T-helper 1 cell treated with Interleukin-12 subunit alpha and Interleukin-12 subunit beta and Interleukin-4 antibody, amounts not matched to agents 30 ng/mL and 1 ng/mL, for 36 hours (primary cell): Measurements from ENCODE around the gene CETP. TPM values are rescaled to one million over a fixed set of nuclear protein-coding genes. Genes with fewer than 3 reads are reported as not detected.
"Not testable (repeated sequence)": the region's sequence is repeated elsewhere in the genome, so short reads cannot be mapped to it uniquely, and the experiment has no call there.

Source experiments
- intact Hi-C: fragments of 100-400 bp; cut with micrococcal nuclease; formaldehyde crosslinking; loops from one replicate; pipeline ENCODE4 v1.15.1; 2024
- total RNA-seq: library from RNA; stranded (reverse); gene quantifications from 2 replicates; pipeline ENCODE4 v1.2.3, GENCODE V29; 2022

Gene CETP
- total RNA-seq, 1 donor from 2014 or later, result not detected

DNA sequence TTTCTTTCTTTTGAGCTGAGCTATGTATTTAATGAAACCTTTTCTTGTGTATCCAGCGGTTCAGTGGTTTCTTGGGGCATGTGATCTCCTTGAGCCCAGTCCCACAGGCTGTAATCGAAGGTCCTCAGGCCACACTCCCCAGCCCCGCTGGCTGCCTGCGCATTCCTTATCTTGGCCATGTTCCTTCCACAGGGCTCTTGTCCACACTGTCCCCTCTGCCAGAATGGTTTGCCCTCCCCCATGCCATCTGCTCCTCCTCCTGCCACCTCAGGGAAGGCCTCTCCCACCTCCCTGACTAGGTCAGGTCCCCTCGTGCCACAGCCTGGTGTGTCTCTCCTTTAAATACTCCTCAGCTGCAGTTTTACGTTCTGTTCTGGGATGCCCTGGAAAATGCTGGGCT lies 15.5 kb downstream of the CETP start:
- intact Hi-C loops, result no loop called here

DNA sequence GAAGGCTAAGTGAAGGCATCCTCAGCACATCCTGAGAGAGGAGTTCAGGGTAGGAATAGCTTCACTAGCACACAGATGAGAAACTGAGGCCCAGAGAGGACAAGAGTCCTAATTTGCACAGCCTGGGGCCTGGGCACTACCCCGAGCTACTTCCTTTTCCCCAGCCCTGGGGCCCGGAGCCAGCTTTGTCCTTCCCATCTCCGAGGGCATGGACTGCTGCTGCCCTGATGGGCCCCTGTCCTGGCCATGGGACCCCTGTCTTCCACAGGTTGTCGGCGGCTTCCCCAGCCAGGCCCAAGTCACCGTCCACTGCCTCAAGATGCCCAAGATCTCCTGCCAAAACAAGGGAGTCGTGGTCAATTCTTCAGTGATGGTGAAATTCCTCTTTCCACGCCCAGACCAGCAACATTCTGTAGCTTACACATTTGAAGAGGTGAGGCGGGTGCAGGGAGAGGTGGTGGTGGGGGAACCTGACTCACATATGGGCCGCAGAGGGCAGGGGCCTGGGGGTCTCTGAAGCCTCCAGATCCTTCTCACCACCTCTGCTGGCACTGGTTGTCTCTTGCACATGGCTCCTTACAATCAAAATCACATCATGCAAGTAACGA lies 16.2 kb downstream of the CETP start:
- intact Hi-C loops, result no loop called here

DNA sequence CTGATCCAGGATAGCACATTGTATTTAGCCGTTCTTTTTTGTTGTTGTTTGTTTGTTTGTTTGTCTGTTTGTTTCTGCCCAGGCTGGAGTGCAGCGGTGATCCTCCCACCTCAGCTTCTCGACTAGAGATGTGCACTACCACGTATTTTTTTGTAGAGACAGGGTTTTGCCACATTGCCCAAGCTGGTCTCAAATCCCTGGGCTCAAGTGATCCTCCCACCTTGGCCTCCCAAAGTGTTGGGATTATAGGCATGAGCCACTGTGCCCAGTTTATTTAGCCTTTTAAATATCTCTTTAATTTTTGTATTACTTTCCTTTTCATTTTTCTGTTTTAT lies 18.4 kb downstream of the CETP start:
- intact Hi-C loops, result no loop called here

DNA sequence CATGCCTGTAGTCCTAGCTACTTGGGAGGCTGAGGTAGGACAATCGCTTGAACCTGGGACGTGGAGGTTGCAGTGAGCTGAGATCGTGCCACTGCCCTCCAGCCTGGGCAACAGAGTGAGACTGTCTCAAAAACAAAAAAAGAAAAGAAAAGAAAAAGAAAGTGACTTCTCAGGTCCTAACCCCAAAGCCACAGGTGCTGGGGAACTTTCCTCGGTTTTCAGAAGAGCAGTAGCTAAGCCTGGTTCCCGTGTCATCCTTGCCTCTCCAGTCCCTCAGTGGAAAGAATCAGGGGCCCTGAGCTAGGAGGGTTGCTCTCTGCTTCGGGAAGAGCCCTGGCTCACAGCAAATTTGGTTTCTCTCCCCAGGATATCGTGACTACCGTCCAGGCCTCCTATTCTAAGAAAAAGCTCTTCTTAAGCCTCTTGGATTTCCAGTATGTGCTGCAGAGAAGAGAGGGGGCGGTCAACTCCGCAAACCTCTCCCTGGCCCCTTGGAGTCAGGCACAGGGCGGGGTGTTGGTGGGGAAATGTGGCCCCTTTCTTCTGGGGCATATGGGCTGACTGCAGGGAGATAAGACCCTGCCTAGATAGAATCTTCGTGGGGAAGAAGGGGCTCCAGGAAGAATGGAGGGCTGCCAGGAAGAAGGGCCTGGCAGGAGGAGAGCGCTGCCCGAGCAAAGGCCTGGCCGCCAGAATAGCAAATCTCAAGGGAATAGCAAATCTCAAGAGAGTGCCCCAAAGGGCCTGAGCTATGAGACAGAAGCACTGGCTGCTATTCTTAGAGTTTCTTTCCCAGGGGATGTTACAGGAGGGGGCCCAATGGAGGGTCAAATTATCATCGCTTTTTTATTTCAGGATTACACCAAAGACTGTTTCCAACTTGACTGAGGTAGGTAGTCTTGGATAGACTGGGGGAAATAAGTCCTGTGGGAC lies 19.3 kb downstream of the CETP start:
- intact Hi-C loops, result no loop called here

DNA sequence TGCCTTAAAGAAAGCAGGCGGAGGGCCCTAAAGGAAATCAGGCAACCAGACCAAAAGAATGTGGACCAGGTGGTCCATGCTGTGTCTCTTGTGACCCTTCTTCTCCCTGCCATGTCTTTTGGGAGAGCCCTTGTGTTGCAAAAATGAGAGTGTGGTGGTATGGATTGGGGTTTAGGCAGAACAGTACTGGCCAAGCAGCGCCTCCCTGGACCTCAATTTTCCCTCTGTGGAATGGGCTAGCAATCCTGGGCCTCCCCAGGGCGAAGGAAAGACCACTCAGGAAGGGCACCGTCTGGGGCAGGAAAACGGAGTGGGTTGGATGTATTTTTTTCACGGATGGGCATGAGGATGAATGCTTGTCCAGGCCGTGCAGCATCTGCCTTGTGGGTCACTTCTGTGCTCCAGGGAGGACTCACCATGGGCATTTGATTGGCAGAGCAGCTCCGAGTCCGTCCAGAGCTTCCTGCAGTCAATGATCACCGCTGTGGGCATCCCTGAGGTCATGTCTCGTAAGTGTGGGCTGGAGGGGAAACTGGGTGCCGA lies 20.1 kb downstream of the CETP start:
- intact Hi-C loops, result no loop called here

DNA sequence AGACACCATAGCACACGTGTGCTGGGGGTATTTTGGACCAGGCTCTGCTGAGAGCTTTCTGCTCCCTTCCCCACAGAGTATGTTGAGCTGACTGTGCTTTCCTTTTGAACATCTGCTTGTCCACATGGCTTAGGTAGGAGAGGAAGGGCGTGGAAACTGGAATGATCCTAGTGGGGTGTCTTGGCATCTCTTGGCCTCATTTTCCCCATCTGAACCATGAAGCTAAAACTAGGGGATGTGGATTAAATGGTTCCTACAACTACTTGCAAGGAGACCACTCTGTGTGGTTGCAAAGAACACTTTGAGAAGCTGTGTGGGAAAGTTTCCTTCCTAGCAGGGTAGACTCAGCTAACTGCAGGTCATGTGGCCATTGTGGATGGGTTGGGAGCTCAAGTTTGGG lies 20.9 kb downstream of the CETP start:
- intact Hi-C loops, result no loop called here

DNA sequence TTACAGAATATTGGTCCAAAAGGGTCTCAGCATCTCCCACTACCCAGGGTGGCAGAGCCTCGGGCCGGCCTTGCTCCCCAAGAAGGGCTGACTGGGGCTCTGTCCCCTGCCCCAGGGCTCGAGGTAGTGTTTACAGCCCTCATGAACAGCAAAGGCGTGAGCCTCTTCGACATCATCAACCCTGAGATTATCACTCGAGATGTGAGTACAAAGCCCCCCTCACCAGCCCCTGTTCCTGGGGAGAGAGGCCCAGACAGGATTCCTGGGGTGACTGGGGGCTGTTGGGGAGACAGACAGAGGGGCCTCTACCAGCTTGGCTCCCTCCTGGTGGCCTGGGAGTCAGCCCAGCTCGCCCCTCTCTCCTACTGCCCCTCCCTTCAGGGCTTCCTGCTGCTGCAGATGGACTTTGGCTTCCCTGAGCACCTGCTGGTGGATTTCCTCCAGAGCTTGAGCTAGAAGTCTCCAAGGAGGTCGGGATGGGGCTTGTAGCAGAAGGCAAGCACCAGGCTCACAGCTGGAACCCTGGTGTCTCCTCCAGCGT lies 21.5 kb downstream of the CETP start:
- intact Hi-C loops, result no loop called here

DNA sequence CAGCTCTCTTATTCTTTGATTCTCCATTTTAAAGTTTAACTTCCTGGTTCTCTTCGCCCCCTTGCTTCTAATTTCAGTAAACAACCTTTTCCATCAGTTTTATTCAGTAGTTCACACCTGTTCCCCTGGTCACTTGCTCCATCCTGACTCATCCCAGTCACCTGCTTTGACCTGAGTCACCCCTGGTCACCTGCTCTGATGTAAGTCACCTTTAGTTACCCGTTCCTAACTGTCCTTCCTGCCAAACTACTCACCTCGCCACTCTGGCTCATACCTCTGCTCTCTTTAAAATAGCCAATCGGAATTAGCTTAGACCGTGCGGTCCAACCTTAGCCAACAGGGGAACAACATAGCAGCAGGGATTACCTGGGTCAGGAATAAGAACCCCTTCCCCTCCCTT lies 22.9 kb downstream of the CETP start:
- intact Hi-C loops, result no loop called here

DNA sequence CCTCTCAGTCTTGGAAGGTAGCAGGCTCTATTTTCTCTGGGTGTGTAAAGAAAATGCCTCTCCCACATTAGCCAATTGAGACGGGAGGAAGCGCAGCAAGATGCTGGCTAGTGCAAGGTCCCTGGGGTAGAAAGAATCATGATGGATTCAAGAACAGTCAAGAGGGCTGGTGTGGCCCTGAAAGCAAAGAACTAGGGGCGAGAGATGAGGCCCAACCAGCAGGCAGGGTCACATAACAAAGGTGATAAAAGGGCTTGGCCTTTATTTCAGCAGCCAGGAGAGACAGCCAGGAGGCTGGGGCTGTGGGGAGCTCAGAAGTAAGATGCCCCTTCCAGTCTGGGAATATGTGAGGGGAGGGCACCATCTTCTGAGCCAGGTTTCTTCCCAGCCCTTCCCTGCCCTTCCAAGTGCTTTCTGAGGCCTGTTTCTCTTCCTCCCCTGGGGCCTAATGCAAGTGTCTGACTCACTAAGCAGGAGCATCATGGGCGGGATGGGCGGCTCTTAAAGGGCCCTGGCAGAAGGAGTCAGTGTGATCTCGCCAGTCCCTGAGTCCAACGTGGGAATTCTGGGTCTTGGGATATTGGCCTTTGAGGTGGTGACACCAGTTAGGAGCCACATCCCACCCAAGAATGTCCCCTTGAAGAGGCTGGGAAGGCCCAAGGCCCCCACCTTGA lies 23.7 kb downstream of the CETP start:
- intact Hi-C loops, result no loop called here

DNA sequence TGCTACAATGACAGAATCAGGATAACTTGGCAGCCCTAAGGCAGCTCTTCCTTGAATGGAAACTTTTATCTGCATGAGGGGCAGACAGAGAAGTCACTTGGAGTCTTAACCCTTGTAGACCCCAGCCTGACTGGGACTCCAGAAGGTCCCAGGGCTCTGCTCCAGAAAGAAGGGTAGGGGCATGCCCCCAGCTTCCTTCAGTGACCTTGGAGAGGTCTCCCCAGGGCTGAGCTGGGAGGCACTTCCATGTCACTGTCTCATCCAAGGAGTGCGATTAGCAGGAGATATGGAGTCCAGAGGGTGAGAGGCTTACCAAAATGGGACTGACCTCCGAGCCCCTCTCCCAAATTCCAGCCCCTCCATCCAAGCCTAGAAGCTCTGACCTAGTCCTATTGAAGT lies 24.2 kb downstream of the CETP start:
- intact Hi-C loops, result no loop called here

DNA sequence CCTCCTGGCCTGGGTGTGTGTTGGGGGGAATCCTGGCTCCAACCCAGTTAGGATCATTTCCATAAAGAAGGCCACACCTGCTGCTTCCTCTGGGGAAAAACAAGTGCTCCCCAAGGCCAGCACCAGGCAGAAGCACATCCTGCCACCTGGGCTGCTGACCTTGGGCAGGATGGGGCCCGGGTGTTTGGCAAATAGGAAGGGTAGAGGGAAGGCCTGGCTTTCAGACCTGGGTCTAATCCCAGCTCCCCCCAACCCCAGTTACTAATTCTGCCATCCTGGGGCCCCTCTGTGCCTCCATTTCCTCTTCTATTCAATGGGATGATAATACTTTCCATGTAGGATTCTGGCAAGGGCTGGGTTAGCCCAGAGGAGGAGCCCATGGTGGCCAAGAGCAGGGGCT lies 24.6 kb downstream of the CETP start:
- intact Hi-C loops, result no loop called here

DNA sequence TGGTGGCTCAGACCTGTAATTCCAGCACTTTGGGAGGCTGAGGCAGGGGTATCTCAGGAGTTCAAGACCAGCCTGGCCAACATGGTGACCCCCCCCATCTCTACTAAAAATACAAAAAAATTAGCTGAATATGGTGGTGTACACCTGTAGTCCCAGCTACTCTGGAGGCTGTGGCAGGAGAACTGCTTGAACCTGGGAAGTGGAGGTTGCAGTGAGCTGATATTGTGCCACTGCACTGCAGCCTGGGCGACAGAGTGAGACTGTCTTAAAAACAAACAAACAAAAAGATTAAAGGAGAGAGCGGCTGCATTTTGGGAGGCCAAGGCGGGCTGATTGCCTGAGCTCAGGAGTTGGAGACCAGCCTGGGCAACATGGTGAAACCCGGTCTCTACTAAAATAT lies 25.2 kb downstream of the CETP start:
- intact Hi-C loops, result not testable (repeated sequence)

DNA sequence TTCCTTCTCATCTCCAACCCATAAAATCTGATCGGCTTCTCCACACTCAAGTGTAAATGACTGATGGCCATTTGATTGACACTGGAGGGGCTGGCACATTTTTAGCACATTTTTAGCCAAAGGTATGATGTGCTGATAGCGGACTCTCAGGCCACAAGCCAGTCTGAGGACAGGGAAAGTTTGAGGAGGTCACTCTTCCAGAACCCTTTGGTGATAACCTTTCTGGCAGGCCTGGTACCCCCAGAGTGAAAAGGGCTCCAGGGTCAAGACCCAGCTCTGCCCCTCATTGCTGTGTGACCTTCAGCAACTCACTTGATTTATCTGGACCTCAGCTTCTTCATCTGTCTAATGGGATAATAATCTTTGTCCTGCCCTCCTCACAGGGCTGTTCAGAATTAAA lies 25.9 kb downstream of the CETP start:
- intact Hi-C loops, result no loop called here

DNA sequence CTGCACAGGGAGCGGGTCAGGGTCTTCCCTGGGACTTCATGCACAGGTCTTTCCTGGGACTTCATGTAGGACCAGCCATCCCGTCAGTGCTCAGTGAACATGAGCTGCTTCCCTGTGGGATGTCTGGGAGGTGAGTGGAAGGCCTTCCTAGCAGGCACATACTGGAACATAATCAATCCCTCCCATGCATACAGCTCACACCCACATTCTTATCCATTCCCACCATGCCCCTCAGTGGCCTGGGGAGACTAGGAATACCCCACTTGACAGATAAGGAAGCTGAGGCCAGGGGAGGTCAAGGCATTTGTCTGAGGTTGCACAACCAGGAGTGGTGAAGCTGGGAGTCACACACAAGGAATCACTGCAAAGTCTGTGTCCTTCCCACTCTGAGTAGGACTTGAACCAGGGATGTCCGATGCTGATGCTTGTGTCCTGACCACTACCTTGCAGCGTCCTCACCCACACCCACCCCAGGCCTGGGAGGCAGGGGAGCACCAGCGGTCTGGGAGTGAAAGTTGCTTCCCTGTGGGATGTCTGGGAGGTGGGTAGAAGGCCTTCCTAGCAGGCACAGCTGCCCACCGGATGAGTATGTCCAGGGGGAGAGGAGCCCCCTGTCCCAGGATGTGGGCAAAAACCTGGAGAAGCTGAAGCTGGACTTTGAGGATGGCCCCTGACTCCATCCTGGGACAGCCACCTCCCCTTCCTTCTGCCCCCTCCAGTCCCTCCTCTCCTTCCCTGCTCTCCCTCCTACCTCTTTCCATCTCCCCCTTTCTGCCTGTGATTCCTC lies 26.6 kb downstream of the CETP start:
- intact Hi-C loops, result no loop called here

DNA sequence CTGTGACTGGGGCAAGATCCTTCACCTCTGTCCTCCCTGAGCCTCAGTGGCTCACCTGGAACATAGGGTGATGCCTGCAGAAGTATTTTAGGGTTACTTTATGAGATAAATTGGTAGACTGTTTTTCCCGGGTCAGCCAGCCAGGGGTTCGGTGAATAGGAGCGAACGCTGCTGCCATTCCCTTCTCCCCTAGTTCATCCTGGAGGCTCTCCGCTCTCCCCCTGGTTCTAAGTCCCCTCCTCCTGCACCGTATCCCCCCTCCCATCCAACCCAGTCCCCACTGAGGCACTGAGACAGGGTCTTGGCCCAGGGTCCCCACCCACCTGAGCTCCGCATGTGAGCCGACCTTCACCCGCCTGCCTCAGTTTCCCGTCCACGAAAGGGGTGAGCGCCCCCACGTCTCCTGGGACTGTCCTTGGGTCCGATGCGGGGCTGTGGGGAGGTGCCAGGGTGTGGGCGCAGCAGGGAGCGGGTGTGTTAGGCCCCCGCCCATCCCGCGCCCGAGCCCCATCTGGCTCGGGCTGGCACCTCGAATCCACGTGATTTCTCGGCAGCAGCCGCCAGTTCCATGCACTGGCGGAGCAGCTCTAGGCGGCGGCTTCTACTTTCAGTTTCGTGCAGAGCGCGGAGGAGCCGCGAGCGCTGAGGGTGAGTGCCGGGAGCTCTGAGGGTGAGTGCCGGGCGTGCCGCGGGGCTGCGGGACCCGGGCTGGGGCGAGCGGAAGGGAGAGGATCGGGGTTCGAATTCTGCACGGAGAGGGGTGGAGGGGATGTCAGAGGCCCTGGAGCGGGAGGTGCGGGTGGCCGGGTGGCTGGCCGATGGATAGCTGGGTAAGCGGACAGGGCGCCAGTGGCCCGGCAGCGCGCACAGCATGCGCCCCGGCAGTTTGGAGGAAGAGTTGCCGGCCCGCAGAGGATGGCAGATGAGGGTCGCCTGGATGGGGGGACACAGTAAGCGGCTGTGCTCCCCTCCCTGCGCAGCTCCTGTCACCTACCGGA lies 27.5 kb downstream of the CETP start, which contains the start of gene NLRC5:
NLRC5 (plus strand) TSS at position 610 of the 998 bp plus-strand sequence. CDS start 31,156 bp downstream, outside the sequence.
- intact Hi-C loops, result loop anchor here (1.0 kb wide), 7 partner anchors 10 to 379 kb away; partner anchors contain the start of genes HERPUD1, PSME3IP1 and RSPRY1

DNA sequence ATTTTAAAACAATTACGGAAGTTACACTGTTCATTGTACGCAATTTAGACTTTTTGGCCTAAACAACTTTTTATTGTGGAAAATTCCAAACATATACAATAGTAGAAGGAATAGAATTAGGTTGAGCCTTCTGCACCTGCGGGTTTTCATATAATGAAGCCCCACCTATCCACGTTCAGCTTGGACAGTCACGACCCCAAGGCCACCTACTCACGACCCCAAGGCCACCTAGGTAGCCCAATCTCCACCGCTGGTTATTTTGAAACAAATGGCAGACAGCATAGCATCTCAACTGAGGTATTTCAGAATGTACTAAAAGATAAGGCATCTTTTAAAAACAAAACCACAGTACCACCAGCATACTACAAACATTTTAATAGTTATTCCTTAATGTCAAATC lies 28.2 kb downstream of the CETP start:
- intact Hi-C loops, result loop anchor here (1.0 kb wide), 7 partner anchors 9 to 380 kb away; partner anchors contain the start of genes HERPUD1, PSME3IP1 and RSPRY1

DNA sequence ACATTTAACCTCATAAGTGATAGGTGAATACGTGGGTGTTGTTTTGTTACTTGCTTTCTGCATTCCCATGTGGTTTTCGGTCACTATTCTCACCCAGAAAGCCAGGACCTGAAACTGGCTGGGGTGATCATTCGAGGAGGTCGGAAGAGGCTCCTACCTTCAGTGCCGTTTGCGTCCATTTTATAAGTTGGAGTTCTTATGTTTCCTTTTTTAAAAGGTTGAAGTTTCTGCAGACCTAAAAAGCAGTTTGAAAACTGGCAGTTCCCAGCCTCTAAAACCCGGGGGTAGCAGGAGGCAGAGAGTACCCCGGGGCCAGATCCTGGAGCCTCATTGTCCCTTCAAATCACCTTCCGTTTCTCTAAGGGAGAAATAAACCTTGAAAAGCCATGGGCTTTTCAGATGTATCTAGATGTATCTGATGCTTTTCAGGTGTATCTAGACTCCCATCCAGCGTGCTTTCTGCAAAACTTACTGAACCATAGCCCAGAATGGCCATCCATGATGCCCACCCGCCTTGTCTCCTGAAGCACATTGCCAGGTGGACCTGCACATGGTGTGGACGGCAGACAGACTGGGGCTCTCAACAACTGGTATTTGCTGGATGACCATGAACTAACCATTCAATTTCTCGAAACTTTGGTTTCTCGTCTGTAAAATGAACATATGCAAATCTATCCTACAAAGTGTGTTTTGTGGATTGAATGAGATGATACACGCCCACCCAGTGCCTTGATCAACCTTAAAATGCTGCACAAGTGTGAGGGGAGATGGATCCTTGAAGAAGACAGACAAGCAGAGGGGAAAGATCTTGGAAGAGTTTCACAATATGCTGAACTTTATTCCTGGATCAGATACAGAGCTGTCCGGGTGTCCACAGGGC lies 28.9 kb downstream of the CETP start:
- intact Hi-C loops, result no loop called here

DNA sequence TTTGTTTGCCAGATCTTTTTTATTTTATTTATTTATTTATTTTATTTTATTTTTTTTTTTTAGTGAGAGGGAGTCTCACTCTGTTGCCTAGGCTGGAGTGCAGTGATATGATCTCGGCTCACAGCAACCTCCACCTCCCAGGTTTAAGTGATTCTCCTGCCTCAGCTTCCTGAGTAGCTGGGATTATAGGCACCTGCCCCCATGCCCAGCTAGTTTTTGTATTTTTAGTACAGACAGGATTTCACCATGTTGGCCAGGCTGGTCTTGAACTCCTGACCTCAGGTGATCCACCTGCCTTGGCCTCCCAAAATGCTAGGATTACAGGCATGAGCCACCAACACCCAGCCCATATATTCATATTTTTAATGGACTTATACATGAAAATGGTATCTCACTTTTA lies 30.7 kb downstream of the CETP start:
- intact Hi-C loops, result not testable (repeated sequence)
